K562 (cell line): ENCODE data around the gene NBEAL1. TPM values are rescaled to one million over a fixed set of nuclear protein-coding genes. Genes with fewer than 3 reads are reported as not detected.
A peak's percentile ranks its signal among the peaks of the same experiment; 100 is the strongest.

Experiments used
- ATAC-seq: fragments of 200-7000 bp; cut with Tn5 transposase; 3 replicates; pipeline ENCODE4 v1.9.1; 2020; ENCODE audit warnings: moderate library complexity
- BruUV-seq: library from RNA; stranded (reverse); fragments of 400-500 nt; replicated peaks from 2 replicates; lab custom pipeline; 2021; lab: Mats Ljungman, UMichigan
- CTCF ChIA-PET: fragments of 300-600 bp; formaldehyde crosslinking; extraction: SDS; loops from one replicate; lab custom pipeline; 2021; ENCODE audit warnings: low intra/inter-chr PET ratio; lab: Yijun Ruan, JAX
- POLR2A ChIA-PET: fragments of 300-600, 350-650 bp; sonication (Branson Sonifier 250); formaldehyde crosslinking; extraction: SDS; loops from one replicate; lab custom pipeline; 2021; ENCODE audit warnings: antibody characterized with exemption, inconsistent platforms; lab: Yijun Ruan, JAX
- DNase-seq, 4 experiments: peaks; one replicate each; pipeline versions ENCODE4 v3.0.0 to v3.0.0-alpha.2; 2011 to 2018; ENCODE audit warnings: low spot score in 3 of 4, mixed read lengths in 3 of 4; ENCODE audit errors: extremely low read depth in 1 of 4
- FAIRE-seq: peaks from 2 replicates; lab custom pipeline; 2011; peaks lifted over from hg19 to GRCh38; lab: Jason Lieb, UNC
- H2AFZ ChIP-seq: 2 replicates; pipeline ENCODE4 v1.6.0; 2011; ENCODE audit warnings: low read depth, low read length, control low read depth, inconsistent platforms
- H3K27ac ChIP-seq: fragments of 200-600 bp; 3 replicates; pipeline ENCODE4 v1.8.0; 2011; ENCODE audit warnings: low read depth, mild to moderate bottlenecking, control low read depth, inconsistent platforms, low read length, moderate library complexity, mixed read lengths; ENCODE audit errors: extremely low read depth
- H3K27me3 ChIP-seq, 2 experiments: fragments of 300-600 bp in 1 of 2; 2 replicates in 1 of 2; 3 replicates in 1 of 2; pipeline versions ENCODE4 v1.6.0 to v1.8.0; 2011; ENCODE audit warnings: inconsistent platforms in 2 of 2, low read length in 2 of 2, mild to moderate bottlenecking in 1 of 2, mixed read lengths in 1 of 2, moderate library complexity in 1 of 2; ENCODE audit not compliant: control insufficient read depth in 2 of 2, insufficient read depth in 2 of 2
- H3K36me3 ChIP-seq: fragments of 300-600 bp; 3 replicates; pipeline ENCODE4 v1.8.0; 2011; ENCODE audit warnings: mild to moderate bottlenecking, low read length, inconsistent platforms; ENCODE audit not compliant: control insufficient read depth, insufficient read depth
- H3K4me1 ChIP-seq, 2 experiments: fragments of 200-600 bp in 1 of 2; replicated peaks in 1 of 2; 2 replicates in 1 of 2; 3 replicates in 1 of 2; pipeline versions ENCODE4 v1.5.1 to v1.8.0; 2011; ENCODE audit warnings: inconsistent platforms in 2 of 2, low read length in 2 of 2, mild to moderate bottlenecking in 1 of 2, mixed read lengths in 1 of 2, moderate library complexity in 1 of 2; ENCODE audit not compliant: control insufficient read depth in 2 of 2, insufficient read depth in 2 of 2
- H3K4me2 ChIP-seq: 2 replicates; pipeline ENCODE4 v1.6.1; 2011; ENCODE audit warnings: low read length, control low read depth, inconsistent platforms, mixed read lengths; ENCODE audit not compliant: insufficient read depth
- H3K4me3 ChIP-seq: fragments of 200-600 bp; sonication (generic), shearing (Covaris generic); 2 replicates; pipeline ENCODE4 v1.5.1; 2016; ENCODE audit warnings: control low read depth, inconsistent platforms
- H3K79me2 ChIP-seq: fragments of 200-600 bp; 3 replicates; pipeline ENCODE4 v1.8.0; 2011; ENCODE audit warnings: low read length, inconsistent platforms; ENCODE audit not compliant: control insufficient read depth, insufficient read depth
- H3K9ac ChIP-seq, 2 experiments: 2 replicates each; pipeline versions ENCODE4 v1.6.0 to v1.6.1; 2011; ENCODE audit warnings: low read depth in 2 of 2, low read length in 2 of 2, control low read depth in 1 of 2, inconsistent platforms in 1 of 2, mild to moderate bottlenecking in 1 of 2, mixed read lengths in 1 of 2; ENCODE audit not compliant: insufficient read depth in 1 of 2
- H3K9me1 ChIP-seq: one replicate; pipeline ENCODE4 v1.6.0; 2011; ENCODE audit warnings: inconsistent platforms, mild to moderate bottlenecking, low read length, moderate library complexity; ENCODE audit not compliant: control insufficient read depth, insufficient read depth
- H3K9me3 ChIP-seq: replicated peaks from 2 replicates; pipeline ENCODE4 v1.5.1; 2011; ENCODE audit warnings: low read depth, low read length, inconsistent platforms; ENCODE audit not compliant: control insufficient read depth, insufficient read depth
- H4K20me1 ChIP-seq: replicated peaks from 2 replicates; pipeline ENCODE4 v1.6.1; 2011; ENCODE audit warnings: low read length, inconsistent platforms, mixed read lengths; ENCODE audit not compliant: control insufficient read depth, insufficient read depth
- CBX8 ChIP-seq: fragments of 200-600 bp; sonication (generic); IDR thresholded peaks from 2 replicates; pipeline ENCODE4 v1.6.1; 2012; ENCODE audit warnings: borderline replicate concordance, mixed run types, low read depth, mild to moderate bottlenecking, moderate library complexity, mixed read lengths, low read length, control low read depth, inconsistent platforms; ENCODE audit not compliant: poor library complexity, severe bottlenecking; ENCODE audit errors: extremely low read depth
- HMG20A ChIP-seq: fragments of 450-650 bp; formaldehyde crosslinking; conservative IDR thresholded peaks from 2 replicates; pipeline ENCODE4 v1.4.0; 2020; ENCODE audit warnings: mild to moderate bottlenecking, mixed read lengths
- WGBS: fragments of 100-300 bp; shearing (Covaris generic); methylation state at CpG from one replicate; pipeline ENCODE4 v1.1.6; 2016; ENCODE audit warnings: low coverage, mixed read lengths; ENCODE audit not compliant: insufficient coverage; ENCODE audit errors: missing lambda C conversion rate; 5-methylcytosine and 5-hydroxymethylcytosine counted together
- in situ Hi-C: fragments of 300-500 bp; cut with MboI; formaldehyde crosslinking; loops from 4 replicates; pipeline ENCODE4 v1.15.0; 2018; ENCODE audit warnings: inconsistent platforms, mixed read lengths
- intact Hi-C: fragments of 100-400 bp; cut with micrococcal nuclease; formaldehyde crosslinking; loops from 2 replicates; pipeline ENCODE4 v1.14.2; 2022
- polyA plus RNA-seq, 8 experiments: library from polyadenylated mRNA; depleted of rRNA in 4 of 8; stranded (reverse) in 5 of 8; unstranded in 3 of 8; fragments of >200 nt; fragmentation: Nextera tagmentation in 2 of 8; fragmentation: Illumina TruSeq in 1 of 8; extraction: Ambion mirVana in 2 of 8; extraction: Trizol in 1 of 8; gene quantifications; 2 replicates each; pipeline versions ENCODE4 v1.2.1 to v1.2.3, GENCODE V29; 2011 to 2014; ENCODE audit warnings: inconsistent platforms in 1 of 8, missing spikeins in 1 of 8
- total RNA-seq, 7 experiments: library from RNA; depleted of rRNA in 6 of 7; stranded (reverse); fragments of >200 nt in 6 of 7; fragmentation: Illumina TruSeq in 2 of 7; extraction: Trizol in 2 of 7; gene quantifications; 2 replicates each; pipeline versions ENCODE4 v1.2.1 to v1.2.3, GENCODE V29; 2011 to 2021; ENCODE audit warnings: low replicate concordance in 1 of 7
- TF ChIP-seq, protein P1 (sequence below), 3 experiments: IDR thresholded peaks in 2 of 3; conservative IDR thresholded peaks in 1 of 3; 2 replicates each; pipeline ENCODE4 v1.5.1; 2011 to 2012; ENCODE audit warnings: low read length in 3 of 3, mild to moderate bottlenecking in 3 of 3, control low read depth in 2 of 3, improper control_type of control experiment in 1 of 3, inconsistent platforms in 1 of 3, low read depth in 1 of 3, mixed read lengths in 1 of 3, moderate library complexity in 1 of 3; ENCODE audit not compliant: insufficient read depth in 2 of 3
- TF ChIP-seq, protein P2 (sequence below): fragments of 200-800 bp; sonication (Bioruptor generic); IDR thresholded peaks from 2 replicates; pipeline ENCODE4 v1.6.1; 2016; ENCODE audit warnings: missing genetic modification characterization, missing compliant biosample characterization

Gene NBEAL1
- total and polyA plus RNA-seq, 9 of the 15 experiments (the other 6 are each of a cell fraction or from before 2014, with no cell fraction given): 2.1 to 13.5 (median 7.3) TPM

DNA sequence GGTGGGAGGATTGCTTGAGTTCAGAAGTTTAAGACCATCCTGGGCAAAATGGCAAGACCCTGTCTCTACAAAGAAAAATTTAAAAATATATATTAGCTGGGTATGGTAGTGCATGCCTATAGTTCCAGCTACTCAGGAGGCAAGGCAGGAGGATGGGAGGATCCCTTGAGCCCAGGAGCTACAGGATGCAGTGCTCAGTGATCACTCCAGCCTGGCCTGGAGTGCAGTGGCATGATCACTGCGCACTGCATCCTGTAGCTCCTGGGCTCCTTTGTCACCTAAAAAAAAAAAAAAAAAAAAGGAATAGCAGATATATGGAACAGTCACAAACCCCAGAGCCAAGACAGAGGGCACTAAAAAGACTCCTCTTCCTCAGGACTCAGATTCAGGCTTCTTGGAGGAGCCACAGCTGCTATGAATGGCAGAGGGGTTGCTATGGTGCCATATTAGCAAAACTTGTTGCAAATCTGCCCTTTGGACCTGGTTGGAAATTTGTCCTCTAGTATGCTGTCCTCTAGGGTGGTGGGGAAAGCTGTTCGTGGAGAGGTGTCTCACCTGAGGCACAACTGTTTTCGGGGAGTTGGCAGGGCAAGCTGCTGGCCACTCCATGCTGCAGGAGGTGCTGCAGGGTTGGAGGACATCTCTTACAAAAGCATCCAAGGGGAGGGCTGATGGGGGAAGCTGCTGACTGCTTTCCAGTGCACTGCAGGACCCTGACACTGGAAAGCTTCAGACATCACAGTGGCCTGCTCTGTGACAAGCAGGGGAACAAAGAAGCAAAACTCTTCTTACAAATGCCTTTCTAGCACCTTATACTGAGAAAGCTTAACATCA lies 246.9 kb downstream of the NBEAL1 start:
- ATAC-seq: peak; percentile 53
- H3K4me1 ChIP-seq: no peaks in the 10 kb centered on the region; a peak in 1 of 5 replicates
- no peak overlapping the region for H3K9ac ChIP-seq
- BruUV-seq: no TSS peak
- no peaks in the 10 kb centered on the region for H3K9me1 ChIP-seq
- no peaks in the 10 kb centered on the region for H3K79me2 ChIP-seq
- WGBS: 100% methylated on average over 2 of the region's 3 CpGs
- H3K4me3 ChIP-seq: no peak overlapping the region
- no peak overlapping the region for H3K27ac ChIP-seq
- ChIA-PET CTCF (no interaction called here), POLR2A (interaction anchor here (0.6 to 0.7 kb wide), 2 partner anchors 23 to 685 kb away, joined by 3 read pairs; partner anchors contain the start of gene CYP20A1)
- no peak overlapping the region for H3K4me2 ChIP-seq
- TF ChIP-seq CBX8 (no peak), HMG20A (CRISPR knock-in tag) (no peak)
- TF ChIP-seq, protein P1, sequence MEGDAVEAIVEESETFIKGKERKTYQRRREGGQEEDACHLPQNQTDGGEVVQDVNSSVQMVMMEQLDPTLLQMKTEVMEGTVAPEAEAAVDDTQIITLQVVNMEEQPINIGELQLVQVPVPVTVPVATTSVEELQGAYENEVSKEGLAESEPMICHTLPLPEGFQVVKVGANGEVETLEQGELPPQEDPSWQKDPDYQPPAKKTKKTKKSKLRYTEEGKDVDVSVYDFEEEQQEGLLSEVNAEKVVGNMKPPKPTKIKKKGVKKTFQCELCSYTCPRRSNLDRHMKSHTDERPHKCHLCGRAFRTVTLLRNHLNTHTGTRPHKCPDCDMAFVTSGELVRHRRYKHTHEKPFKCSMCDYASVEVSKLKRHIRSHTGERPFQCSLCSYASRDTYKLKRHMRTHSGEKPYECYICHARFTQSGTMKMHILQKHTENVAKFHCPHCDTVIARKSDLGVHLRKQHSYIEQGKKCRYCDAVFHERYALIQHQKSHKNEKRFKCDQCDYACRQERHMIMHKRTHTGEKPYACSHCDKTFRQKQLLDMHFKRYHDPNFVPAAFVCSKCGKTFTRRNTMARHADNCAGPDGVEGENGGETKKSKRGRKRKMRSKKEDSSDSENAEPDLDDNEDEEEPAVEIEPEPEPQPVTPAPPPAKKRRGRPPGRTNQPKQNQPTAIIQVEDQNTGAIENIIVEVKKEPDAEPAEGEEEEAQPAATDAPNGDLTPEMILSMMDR (IDR thresholded peaks at IDR 0.05 in 2 of 3, conservative IDR thresholded peaks at IDR 0.05 in 1 of 3; ENCODE audit: insufficient read depth in 2 of 3, low read depth in 1 of 3, low read length in 3 of 3): 0 out of 6 replicates have a peak, but pooled peaks of 1 of the 3 experiments have one; percentile 5
- TF ChIP-seq, protein P2, sequence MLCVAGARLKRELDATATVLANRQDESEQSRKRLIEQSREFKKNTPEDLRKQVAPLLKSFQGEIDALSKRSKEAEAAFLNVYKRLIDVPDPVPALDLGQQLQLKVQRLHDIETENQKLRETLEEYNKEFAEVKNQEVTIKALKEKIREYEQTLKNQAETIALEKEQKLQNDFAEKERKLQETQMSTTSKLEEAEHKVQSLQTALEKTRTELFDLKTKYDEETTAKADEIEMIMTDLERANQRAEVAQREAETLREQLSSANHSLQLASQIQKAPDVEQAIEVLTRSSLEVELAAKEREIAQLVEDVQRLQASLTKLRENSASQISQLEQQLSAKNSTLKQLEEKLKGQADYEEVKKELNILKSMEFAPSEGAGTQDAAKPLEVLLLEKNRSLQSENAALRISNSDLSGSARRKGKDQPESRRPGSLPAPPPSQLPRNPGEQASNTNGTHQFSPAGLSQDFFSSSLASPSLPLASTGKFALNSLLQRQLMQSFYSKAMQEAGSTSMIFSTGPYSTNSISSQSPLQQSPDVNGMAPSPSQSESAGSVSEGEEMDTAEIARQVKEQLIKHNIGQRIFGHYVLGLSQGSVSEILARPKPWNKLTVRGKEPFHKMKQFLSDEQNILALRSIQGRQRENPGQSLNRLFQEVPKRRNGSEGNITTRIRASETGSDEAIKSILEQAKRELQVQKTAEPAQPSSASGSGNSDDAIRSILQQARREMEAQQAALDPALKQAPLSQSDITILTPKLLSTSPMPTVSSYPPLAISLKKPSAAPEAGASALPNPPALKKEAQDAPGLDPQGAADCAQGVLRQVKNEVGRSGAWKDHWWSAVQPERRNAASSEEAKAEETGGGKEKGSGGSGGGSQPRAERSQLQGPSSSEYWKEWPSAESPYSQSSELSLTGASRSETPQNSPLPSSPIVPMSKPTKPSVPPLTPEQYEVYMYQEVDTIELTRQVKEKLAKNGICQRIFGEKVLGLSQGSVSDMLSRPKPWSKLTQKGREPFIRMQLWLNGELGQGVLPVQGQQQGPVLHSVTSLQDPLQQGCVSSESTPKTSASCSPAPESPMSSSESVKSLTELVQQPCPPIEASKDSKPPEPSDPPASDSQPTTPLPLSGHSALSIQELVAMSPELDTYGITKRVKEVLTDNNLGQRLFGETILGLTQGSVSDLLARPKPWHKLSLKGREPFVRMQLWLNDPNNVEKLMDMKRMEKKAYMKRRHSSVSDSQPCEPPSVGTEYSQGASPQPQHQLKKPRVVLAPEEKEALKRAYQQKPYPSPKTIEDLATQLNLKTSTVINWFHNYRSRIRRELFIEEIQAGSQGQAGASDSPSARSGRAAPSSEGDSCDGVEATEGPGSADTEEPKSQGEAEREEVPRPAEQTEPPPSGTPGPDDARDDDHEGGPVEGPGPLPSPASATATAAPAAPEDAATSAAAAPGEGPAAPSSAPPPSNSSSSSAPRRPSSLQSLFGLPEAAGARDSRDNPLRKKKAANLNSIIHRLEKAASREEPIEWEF: no peak
- no peak for FAIRE-seq
- H2AFZ ChIP-seq: no peak overlapping the region
- no peaks in the 10 kb centered on the region for H4K20me1 ChIP-seq
- peaks cover 21% of the 10 kb centered on the region; the same call in 1 of the 3 replicates for H3K36me3 ChIP-seq
- no peaks in the 10 kb centered on the region for H3K9me3 ChIP-seq
- no peaks in the 10 kb centered on the region for H3K27me3 ChIP-seq
- DNase-seq: no peak
- intact Hi-C loops (no loop called here), in situ Hi-C loops (no loop called here)
